Neural cell (in vitro differentiated cells): ENCODE data around the gene PDS5B.

ENCODE experiments used
- CTCF ChIP-seq: fragments of 450-650 bp; IDR thresholded peaks from 2 replicates; pipeline ENCODE4 v1.5.1; 2014; ENCODE audit warnings: antibody characterized with exemption, mild to moderate bottlenecking, moderate library complexity; ENCODE audit not compliant: poor library complexity, severe bottlenecking
- TAF1 ChIP-seq: IDR thresholded peaks from 2 replicates; pipeline ENCODE4 v1.6.1; 2012; ENCODE audit warnings: low read depth

- TF ChIP-seq TAF1 (no peak), CTCF (no peak)
Observed at GRCh38 chr13:32752997-32753606, 166.8 kb downstream of the PDS5B start.
